GM12874 (cell line): ENCODE data around the gene PHF14.

Experiments
- CTCF ChIP-seq: IDR thresholded peaks from 2 replicates; pipeline ENCODE4 v1.5.1; 2011; ENCODE audit warnings: low read depth, mild to moderate bottlenecking, control low read depth, low read length, moderate library complexity; ENCODE audit not compliant: insufficient read depth

Gene PHF14

DNA sequence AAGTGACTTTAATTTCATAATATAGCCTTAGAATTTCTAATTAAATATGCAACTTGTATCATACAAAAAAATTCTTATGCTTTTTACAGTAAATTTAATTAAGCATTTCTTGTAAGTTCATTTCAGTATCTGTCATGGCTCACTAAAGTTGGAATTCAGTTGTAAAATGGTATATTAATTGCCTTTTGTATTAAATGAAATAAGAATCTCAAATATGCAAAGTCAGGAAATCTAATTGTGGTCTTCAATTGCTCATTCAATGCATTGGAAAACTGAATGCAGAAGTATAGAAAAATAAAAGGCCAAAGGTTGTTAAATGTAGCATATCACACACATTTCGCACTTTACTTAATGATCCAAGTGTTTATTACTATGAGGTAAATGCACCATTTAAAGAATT lies 189.5 kb downstream of the PHF14 start:
- no peak for TF ChIP-seq CTCF

DNA sequence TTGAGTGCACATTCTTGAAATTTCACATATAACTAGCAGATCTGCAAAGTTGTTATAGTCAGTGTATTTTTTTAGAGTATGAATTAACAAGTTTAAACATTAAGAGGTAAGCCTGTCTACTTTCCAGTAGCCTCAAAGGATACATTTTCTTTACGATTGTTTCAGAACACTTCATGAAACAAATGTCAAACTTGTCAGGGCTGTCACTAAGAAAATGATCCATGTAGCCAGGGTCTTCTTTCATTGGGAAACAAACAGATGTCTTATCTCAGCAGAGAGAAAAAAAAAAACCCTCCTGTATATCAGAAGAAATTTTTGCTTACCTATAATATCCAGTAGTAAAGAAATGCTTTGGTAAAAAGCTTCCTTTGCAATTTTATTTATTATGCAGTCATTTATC lies 192.4 kb downstream of the PHF14 start:
- no peak for TF ChIP-seq CTCF

GRCh38 chr7:11168650-11169170 lies 195.0 kb downstream of the PHF14 start:
- no peak for TF ChIP-seq CTCF

- TF ChIP-seq CTCF: no peak
Observed at GRCh38 chr7:11170175-11170574, 196.5 kb downstream of the PHF14 start.

- TF ChIP-seq CTCF: no peak
Observed at GRCh38 chr7:11170863-11171568, 197.3 kb downstream of the PHF14 start.

DNA sequence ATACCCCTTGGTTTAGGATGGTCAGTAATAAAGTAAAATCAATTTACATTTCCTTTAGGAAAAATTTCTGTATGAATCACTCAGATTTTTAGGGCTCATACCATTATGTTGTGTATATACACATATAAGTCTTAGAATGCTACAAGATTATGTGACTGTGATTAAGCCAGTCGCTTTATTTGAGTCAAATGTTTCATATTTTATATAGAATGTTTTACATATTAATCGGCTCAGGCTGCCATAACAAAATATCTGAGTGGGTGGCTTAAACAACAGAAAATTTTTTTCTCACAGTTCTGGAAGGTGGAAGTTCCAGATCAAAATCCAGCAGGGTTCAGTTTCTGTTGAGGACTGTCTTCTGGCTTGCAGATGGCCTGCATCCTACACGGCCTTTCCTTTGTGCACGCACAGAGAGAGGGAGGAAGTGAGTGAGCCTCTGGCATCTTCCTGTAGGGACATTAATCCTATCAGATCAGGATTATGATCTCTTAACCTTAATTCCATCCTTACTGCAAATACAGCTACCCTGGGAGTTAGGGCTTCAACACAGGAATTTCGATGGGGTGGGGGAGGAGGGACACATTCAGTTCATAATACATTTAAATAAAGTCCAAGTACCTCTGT lies 198.0 kb downstream of the PHF14 start:
- TF ChIP-seq CTCF: no peak

- no peak for TF ChIP-seq CTCF
Observed at GRCh38 chr7:11172835-11173234, 199.2 kb downstream of the PHF14 start.
